ENCODE data around the gene SORBS2. TPM values are rescaled to one million over a fixed set of nuclear protein-coding genes. Genes with fewer than 3 reads are reported as not detected.

SORBS2 gene
- total RNA-seq, 2 experiments from 2014 or later, result not detected

DNA sequence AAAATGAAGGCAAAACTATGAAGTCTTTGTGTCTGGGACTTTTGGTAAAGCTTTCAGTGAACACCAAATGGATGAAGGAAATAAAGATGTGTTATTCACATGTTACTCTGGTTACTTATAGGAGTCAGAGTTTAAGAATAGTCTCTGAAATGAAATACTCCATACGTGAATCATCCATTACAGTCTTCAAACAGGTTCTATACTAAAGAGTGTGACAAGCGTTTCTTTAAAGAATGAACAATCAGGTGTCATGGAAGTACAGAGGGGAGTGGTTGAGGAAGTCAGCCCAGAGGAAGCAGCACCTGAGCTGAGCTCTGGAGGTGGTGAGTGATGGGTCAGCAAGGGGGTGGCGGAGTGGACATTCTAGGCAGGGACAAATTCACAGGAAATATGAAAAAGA lies 41.8 kb upstream of the SORBS2 start:
- Histone ChIP-seq H3K4me3 (ENCODE audit: low read length) (no peak overlapping the region), H3K27ac (ENCODE audit: low read depth in 1 of 2, low read length in 2 of 2) (no peak overlapping the region), H3K9me3 (ENCODE audit: control insufficient read depth in 1 of 2, insufficient read depth in 1 of 2, low read length in 2 of 2) (no peaks in the 10 kb centered on the region), H3K36me3 (ENCODE audit: insufficient read depth, low read length) (no peaks in the 10 kb centered on the region), H3K27me3 (ENCODE audit: control insufficient read depth in 1 of 2, insufficient read depth in 2 of 2, low read length in 2 of 2) (no peaks in the 10 kb centered on the region), H3K4me1 (ENCODE audit: insufficient read depth, low read length) (no peaks in the 10 kb centered on the region)
- Mint-ChIP-seq H3K36me3 (ENCODE audit: low read depth) (no peaks in the 10 kb centered on the region), H3K9me3 (peaks cover 12% of the 10 kb centered on the region), H3K4me1 (ENCODE audit: low read depth) (no peaks in the 10 kb centered on the region), H3K4me3 (no peak overlapping the region), H3K27me3 (peaks cover 6% of the 10 kb centered on the region), H3K27ac (no peak overlapping the region)
- TF ChIP-seq, protein P1, sequence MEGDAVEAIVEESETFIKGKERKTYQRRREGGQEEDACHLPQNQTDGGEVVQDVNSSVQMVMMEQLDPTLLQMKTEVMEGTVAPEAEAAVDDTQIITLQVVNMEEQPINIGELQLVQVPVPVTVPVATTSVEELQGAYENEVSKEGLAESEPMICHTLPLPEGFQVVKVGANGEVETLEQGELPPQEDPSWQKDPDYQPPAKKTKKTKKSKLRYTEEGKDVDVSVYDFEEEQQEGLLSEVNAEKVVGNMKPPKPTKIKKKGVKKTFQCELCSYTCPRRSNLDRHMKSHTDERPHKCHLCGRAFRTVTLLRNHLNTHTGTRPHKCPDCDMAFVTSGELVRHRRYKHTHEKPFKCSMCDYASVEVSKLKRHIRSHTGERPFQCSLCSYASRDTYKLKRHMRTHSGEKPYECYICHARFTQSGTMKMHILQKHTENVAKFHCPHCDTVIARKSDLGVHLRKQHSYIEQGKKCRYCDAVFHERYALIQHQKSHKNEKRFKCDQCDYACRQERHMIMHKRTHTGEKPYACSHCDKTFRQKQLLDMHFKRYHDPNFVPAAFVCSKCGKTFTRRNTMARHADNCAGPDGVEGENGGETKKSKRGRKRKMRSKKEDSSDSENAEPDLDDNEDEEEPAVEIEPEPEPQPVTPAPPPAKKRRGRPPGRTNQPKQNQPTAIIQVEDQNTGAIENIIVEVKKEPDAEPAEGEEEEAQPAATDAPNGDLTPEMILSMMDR (IDR thresholded peaks at IDR 0.05), result no peak
- intact Hi-C loops (cut with DNase I, micrococcal nuclease), result no loop called here
- ChIA-PET POLR2A (no interaction called here), CTCF (no interaction called here)
- ATAC-seq (ENCODE audit: poor library complexity) (no peak), DNase-seq (no peak)

- ChIA-PET POLR2A (no interaction called here), CTCF (no interaction called here)
- Mint-ChIP-seq H3K27me3 (peaks cover 6% of the 10 kb centered on the region), H3K4me1 (ENCODE audit: low read depth) (no peaks in the 10 kb centered on the region), H3K9me3 (peaks cover 8% of the 10 kb centered on the region), H3K4me3 (no peak overlapping the region), H3K36me3 (ENCODE audit: low read depth) (no peaks in the 10 kb centered on the region), H3K27ac (no peak overlapping the region)
- Histone ChIP-seq H3K9me3 (ENCODE audit: control insufficient read depth in 1 of 2, insufficient read depth in 1 of 2, low read length in 2 of 2) (no peaks in the 10 kb centered on the region), H3K27ac (ENCODE audit: low read depth in 1 of 2, low read length in 2 of 2) (no peak overlapping the region), H3K4me1 (ENCODE audit: insufficient read depth, low read length) (no peaks in the 10 kb centered on the region), H3K4me3 (ENCODE audit: low read length) (no peak overlapping the region), H3K27me3 (ENCODE audit: control insufficient read depth in 1 of 2, insufficient read depth in 2 of 2, low read length in 2 of 2) (no peaks in the 10 kb centered on the region), H3K36me3 (ENCODE audit: insufficient read depth, low read length) (no peaks in the 10 kb centered on the region)
- DNase-seq, result no peak
- no peak for ATAC-seq (ENCODE audit: poor library complexity)
- intact Hi-C loops (cut with DNase I, micrococcal nuclease), result no loop called here
- TF ChIP-seq, protein P1 (IDR thresholded peaks at IDR 0.05), result no peak
Observed at GRCh38 chr4:185852961-185853360, 41.0 kb upstream of the SORBS2 start.

- DNase-seq (no peak), ATAC-seq (ENCODE audit: poor library complexity) (no peak)
- no peak overlapping the region for H3K4me3 Mint-ChIP-seq
- no peaks in the 10 kb centered on the region for H3K27me3 ChIP-seq (ENCODE audit: control insufficient read depth in 1 of 2, insufficient read depth in 2 of 2, low read length in 2 of 2)
- H3K27ac ChIP-seq (ENCODE audit: low read depth in 1 of 2, low read length in 2 of 2), result no peak overlapping the region
- no peaks in the 10 kb centered on the region for H3K4me1 Mint-ChIP-seq (ENCODE audit: low read depth)
- peaks cover 6% of the 10 kb centered on the region for H3K27me3 Mint-ChIP-seq
- no peaks in the 10 kb centered on the region for H3K4me1 ChIP-seq (ENCODE audit: insufficient read depth, low read length)
- no peak overlapping the region for H3K27ac Mint-ChIP-seq
- POLR2A ChIA-PET, result no interaction called here
- intact Hi-C loops (cut with DNase I, micrococcal nuclease), result no loop called here
- no peak overlapping the region for H3K4me3 ChIP-seq (ENCODE audit: low read length)
- CTCF ChIA-PET, result no interaction called here
- H3K9me3 ChIP-seq (ENCODE audit: control insufficient read depth in 1 of 2, insufficient read depth in 1 of 2, low read length in 2 of 2), result no peaks in the 10 kb centered on the region
- H3K36me3 Mint-ChIP-seq (ENCODE audit: low read depth), result no peaks in the 10 kb centered on the region
- H3K9me3 Mint-ChIP-seq, result peaks cover 3% of the 10 kb centered on the region
- TF ChIP-seq, protein P1 (IDR thresholded peaks at IDR 0.05), result no peak
- H3K36me3 ChIP-seq (ENCODE audit: insufficient read depth, low read length), result no peaks in the 10 kb centered on the region
Observed at GRCh38 chr4:185849664-185850550, 37.9 kb upstream of the SORBS2 start.
